ENCODE measurements around the gene SNX25. TPM values are rescaled to one million over a fixed set of nuclear protein-coding genes. Genes with fewer than 3 reads are reported as not detected.

Gene SNX25
- total and polyA plus RNA-seq, 10 of the 15 experiments (the other 5 are each of a cell fraction or from before 2014, with no cell fraction given) = 11.2 to 117 (median 62.8) TPM

DNA sequence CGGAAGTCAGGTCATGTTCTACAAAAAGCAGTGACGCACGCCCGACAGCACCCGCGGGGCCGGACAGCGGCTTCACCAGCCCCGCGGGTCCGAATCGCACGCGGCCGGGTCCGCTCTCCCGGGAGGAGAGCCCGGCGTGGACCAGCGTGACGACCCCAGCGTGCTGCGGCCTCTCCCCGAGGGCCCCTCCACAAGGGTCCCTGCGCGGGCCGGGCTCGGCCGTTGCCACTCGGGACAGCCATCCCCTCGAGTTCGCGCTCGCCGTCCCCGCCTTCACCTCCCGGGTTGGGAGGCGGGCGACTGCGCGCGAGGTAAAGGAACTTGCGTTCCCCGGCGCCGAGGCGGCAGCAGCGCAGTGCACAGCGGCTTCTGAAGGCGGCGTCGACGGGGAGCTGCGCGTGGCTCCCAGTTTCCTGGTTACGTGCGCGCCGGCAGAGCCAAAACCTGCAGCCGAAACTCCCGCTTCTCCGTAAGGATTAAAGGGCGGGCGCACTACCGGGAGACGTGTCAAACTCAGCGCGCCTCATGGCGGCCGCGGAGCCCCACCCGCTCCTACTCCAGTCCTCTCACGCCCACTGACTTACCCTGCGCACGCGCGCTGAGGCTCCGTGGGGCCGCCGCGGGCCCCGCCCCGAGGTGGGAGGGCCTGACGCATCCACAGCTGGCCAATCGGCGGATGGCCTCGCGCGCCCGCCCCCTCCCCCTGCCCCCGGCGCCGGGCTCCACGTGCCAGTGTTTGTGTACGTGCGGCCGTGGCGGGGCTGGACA lies 186.7 kb downstream of the SNX25 start (continued):
- TF ChIP-seq MTA3 (IDR thresholded peaks at IDR 0.05; ENCODE audit: borderline replicate concordance, low read length) (no peak), IKZF2 (IDR thresholded peaks at IDR 0.05) (peak; percentile 90 to 92), ZNF217 (IDR thresholded peaks at IDR 0.05) (no peak), PAX5 (IDR thresholded peaks at IDR 0.05; ENCODE audit: borderline replicate concordance, low read depth, low read length) (0 out of 2 replicates have a peak, but pooled peaks have one; percentile 6), TAF1 (IDR thresholded peaks at IDR 0.05; ENCODE audit: borderline replicate concordance, low read depth, low read length) (no peak; the same call in 1 of the 2 replicates), HDAC6 (IDR thresholded peaks at IDR 0.05; ENCODE audit: unreplicated experiment) (peak; percentile 90), IRF4 (IDR thresholded peaks at IDR 0.05; ENCODE audit: low read depth, low read length) (0 out of 2 replicates have a peak, but pooled peaks have one; percentile 6), SREBF2 (IDR thresholded peaks at IDR 0.05; ENCODE audit: low read length) (no peak), PML (IDR thresholded peaks at IDR 0.05; ENCODE audit: low read length) (peak; percentile 58; the same call in 1 of the 2 replicates), SPI1 (IDR thresholded peaks at IDR 0.05; ENCODE audit: borderline replicate concordance, insufficient read depth, low read depth, low read length) (no peak), NFIC (IDR thresholded peaks at IDR 0.05; ENCODE audit: low read depth, low read length) (no peak), KAT2A (conservative IDR thresholded peaks at IDR 0.05; ENCODE audit: control insufficient read depth, low read depth, low read length) (no peak), NR2C2 (IDR thresholded peaks at IDR 0.05; ENCODE audit: borderline replicate concordance, control insufficient read depth, insufficient read length, low read depth) (no peak), EED (IDR thresholded peaks at IDR 0.05; ENCODE audit: low read depth) (0 out of 2 replicates have a peak, but pooled peaks have one; percentile 55), EGR1 (IDR thresholded peaks at IDR 0.05; ENCODE audit: borderline replicate concordance in 1 of 2, low read depth in 2 of 2, low read length in 2 of 2) (peak in 1 of 2 experiments; percentile 75; a peak in 1 of 3 replicates), RELA (IDR thresholded peaks at IDR 0.05; ENCODE audit: borderline replicate concordance, partially characterized antibody) (no peak), SMC3 (IDR thresholded peaks at IDR 0.05; ENCODE audit: borderline replicate concordance, low read length) (no peak), ZZZ3 (IDR thresholded peaks at IDR 0.05; ENCODE audit: control insufficient read depth, insufficient read length, low read depth) (no peak), ZSCAN29 (IDR thresholded peaks at IDR 0.05) (0 out of 2 replicates have a peak, but pooled peaks have one; percentile 18), GABPA (IDR thresholded peaks at IDR 0.05; ENCODE audit: low read depth) (peak; percentile 75), MXI1 (IDR thresholded peaks at IDR 0.05; ENCODE audit: low read depth, low read length) (peak; percentile 96)
- TF ChIP-seq, protein P1, sequence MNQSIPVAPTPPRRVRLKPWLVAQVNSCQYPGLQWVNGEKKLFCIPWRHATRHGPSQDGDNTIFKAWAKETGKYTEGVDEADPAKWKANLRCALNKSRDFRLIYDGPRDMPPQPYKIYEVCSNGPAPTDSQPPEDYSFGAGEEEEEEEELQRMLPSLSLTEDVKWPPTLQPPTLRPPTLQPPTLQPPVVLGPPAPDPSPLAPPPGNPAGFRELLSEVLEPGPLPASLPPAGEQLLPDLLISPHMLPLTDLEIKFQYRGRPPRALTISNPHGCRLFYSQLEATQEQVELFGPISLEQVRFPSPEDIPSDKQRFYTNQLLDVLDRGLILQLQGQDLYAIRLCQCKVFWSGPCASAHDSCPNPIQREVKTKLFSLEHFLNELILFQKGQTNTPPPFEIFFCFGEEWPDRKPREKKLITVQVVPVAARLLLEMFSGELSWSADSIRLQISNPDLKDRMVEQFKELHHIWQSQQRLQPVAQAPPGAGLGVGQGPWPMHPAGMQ (IDR thresholded peaks at IDR 0.05; ENCODE audit: borderline replicate concordance) = no peak
- TF ChIP-seq, protein P2, sequence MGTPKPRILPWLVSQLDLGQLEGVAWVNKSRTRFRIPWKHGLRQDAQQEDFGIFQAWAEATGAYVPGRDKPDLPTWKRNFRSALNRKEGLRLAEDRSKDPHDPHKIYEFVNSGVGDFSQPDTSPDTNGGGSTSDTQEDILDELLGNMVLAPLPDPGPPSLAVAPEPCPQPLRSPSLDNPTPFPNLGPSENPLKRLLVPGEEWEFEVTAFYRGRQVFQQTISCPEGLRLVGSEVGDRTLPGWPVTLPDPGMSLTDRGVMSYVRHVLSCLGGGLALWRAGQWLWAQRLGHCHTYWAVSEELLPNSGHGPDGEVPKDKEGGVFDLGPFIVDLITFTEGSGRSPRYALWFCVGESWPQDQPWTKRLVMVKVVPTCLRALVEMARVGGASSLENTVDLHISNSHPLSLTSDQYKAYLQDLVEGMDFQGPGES (IDR thresholded peaks at IDR 0.05) = no peak
- TF ChIP-seq, protein P3, sequence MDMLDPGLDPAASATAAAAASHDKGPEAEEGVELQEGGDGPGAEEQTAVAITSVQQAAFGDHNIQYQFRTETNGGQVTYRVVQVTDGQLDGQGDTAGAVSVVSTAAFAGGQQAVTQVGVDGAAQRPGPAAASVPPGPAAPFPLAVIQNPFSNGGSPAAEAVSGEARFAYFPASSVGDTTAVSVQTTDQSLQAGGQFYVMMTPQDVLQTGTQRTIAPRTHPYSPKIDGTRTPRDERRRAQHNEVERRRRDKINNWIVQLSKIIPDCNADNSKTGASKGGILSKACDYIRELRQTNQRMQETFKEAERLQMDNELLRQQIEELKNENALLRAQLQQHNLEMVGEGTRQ (IDR thresholded peaks at IDR 0.05; ENCODE audit: borderline replicate concordance, low read depth, low read length) = no peak
- TF ChIP-seq, protein P4, sequence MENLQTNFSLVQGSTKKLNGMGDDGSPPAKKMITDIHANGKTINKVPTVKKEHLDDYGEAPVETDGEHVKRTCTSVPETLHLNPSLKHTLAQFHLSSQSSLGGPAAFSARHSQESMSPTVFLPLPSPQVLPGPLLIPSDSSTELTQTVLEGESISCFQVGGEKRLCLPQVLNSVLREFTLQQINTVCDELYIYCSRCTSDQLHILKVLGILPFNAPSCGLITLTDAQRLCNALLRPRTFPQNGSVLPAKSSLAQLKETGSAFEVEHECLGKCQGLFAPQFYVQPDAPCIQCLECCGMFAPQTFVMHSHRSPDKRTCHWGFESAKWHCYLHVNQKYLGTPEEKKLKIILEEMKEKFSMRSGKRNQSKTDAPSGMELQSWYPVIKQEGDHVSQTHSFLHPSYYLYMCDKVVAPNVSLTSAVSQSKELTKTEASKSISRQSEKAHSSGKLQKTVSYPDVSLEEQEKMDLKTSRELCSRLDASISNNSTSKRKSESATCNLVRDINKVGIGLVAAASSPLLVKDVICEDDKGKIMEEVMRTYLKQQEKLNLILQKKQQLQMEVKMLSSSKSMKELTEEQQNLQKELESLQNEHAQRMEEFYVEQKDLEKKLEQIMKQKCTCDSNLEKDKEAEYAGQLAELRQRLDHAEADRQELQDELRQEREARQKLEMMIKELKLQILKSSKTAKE (IDR thresholded peaks at IDR 0.05; ENCODE audit: low read depth, poor library complexity, severe bottlenecking) = no peak
